ENCODE data around the gene RASGRF2.
"Not testable (repeated sequence)": the region's sequence is repeated elsewhere in the genome, so short reads cannot be mapped to it uniquely, and the experiment has no call there.

DNA sequence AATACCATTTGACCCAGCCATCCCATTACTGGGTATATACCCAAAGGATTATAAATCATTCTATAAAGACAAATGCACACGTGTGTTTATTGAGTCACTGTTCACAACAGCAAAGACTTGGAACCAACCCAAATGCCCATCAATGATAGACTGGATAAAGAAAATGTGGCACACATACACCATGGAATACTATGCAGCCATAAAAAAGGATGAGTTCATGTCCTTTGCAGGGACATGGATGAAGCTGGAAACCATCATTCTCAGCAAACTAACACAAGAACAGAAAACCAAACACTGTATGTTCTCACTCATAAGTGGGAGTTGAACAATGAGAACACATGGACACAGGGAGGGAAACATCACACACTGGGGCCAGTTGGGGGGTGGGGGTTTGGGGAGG lies 302.6 kb downstream of the RASGRF2 start:
- TF ChIP-seq, protein P1, sequence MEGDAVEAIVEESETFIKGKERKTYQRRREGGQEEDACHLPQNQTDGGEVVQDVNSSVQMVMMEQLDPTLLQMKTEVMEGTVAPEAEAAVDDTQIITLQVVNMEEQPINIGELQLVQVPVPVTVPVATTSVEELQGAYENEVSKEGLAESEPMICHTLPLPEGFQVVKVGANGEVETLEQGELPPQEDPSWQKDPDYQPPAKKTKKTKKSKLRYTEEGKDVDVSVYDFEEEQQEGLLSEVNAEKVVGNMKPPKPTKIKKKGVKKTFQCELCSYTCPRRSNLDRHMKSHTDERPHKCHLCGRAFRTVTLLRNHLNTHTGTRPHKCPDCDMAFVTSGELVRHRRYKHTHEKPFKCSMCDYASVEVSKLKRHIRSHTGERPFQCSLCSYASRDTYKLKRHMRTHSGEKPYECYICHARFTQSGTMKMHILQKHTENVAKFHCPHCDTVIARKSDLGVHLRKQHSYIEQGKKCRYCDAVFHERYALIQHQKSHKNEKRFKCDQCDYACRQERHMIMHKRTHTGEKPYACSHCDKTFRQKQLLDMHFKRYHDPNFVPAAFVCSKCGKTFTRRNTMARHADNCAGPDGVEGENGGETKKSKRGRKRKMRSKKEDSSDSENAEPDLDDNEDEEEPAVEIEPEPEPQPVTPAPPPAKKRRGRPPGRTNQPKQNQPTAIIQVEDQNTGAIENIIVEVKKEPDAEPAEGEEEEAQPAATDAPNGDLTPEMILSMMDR (IDR thresholded peaks at IDR 0.05 in 4 of 5, conservative IDR thresholded peaks at IDR 0.05 in 1 of 5), result not testable (repeated sequence)
- TF ChIP-seq POLR2A (IDR thresholded peaks at IDR 0.05), result not testable (repeated sequence)
